ENCODE measurements around the gene NCF2.

GRCh38 chr1:183514235-183514634 lies 76.0 kb downstream of the NCF2 start:
- TF ChIP-seq CTCF (IDR thresholded peaks at IDR 0.05), result no peak
- TF ChIP-seq POLR2A (IDR thresholded peaks at IDR 0.05), result no peak
